Mesothelial cell of epicardium (in vitro differentiated cells): ENCODE measurements around the gene NUB1. TPM values are rescaled to one million over a fixed set of nuclear protein-coding genes. Genes with fewer than 3 reads are reported as not detected.

ENCODE experiments used
- DNase-seq, 2 experiments: peaks; one replicate each; pipeline ENCODE4 v3.0.0; 2021; ENCODE audit warnings: low spot score in 2 of 2; ENCODE audit not compliant: unreplicated experiment in 2 of 2
- H3K27ac Mint-ChIP-seq: 2 replicates; pipeline ENCODE4 v1.8.0; 2021; ENCODE audit warnings: mixed read lengths
- H3K27me3 Mint-ChIP-seq: 2 replicates; pipeline ENCODE4 v1.8.0; 2021; ENCODE audit warnings: low read depth, mixed read lengths
- H3K36me3 Mint-ChIP-seq: 2 replicates; pipeline ENCODE4 v1.8.0; 2021; ENCODE audit warnings: mixed read lengths
- H3K4me1 Mint-ChIP-seq: 2 replicates; pipeline ENCODE4 v1.8.0; 2021; ENCODE audit warnings: mixed read lengths
- H3K4me3 Mint-ChIP-seq: 2 replicates; pipeline ENCODE4 v1.8.0; 2021; ENCODE audit warnings: mild to moderate bottlenecking, moderate library complexity, mixed read lengths
- H3K9me3 Mint-ChIP-seq: 2 replicates; pipeline ENCODE4 v1.8.0; 2021; ENCODE audit warnings: mixed read lengths
- CTCF ChIP-seq: fragments of 200-600 bp; sonication (generic); IDR thresholded peaks from one replicate; pipeline ENCODE4 v1.5.0; 2021; ENCODE audit warnings: antibody characterized with exemption; ENCODE audit not compliant: unreplicated experiment
- total RNA-seq: library from RNA; stranded (reverse); gene quantifications from 3 replicates; pipeline ENCODE4 v1.2.1, GENCODE V29; 2021

The NUB1 gene
- total RNA-seq, 1 donor from 2014 or later, result 52.3 TPM

- Mint-ChIP-seq H3K36me3 (peaks cover 10% of the 10 kb centered on the region), H3K27ac (peak overlapping the region; percentile 99), H3K4me3 (no peak overlapping the region), H3K27me3 (no peaks in the 10 kb centered on the region), H3K4me1 (peaks cover 69% of the 10 kb centered on the region), H3K9me3 (peaks cover 12% of the 10 kb centered on the region)
- no peak for TF ChIP-seq CTCF
- DNase-seq, result no peak
Observed at GRCh38 chr7:151425670-151426440, 84.2 kb downstream of the NUB1 start.

GRCh38 chr7:151426441-151426903 is 84.9 kb downstream of the NUB1 start:
- Mint-ChIP-seq H3K27me3 (no peaks in the 10 kb centered on the region), H3K4me3 (peak overlapping the region; percentile 16), H3K9me3 (peaks cover 11% of the 10 kb centered on the region), H3K4me1 (peaks cover 70% of the 10 kb centered on the region), H3K36me3 (peaks cover 9% of the 10 kb centered on the region), H3K27ac (peak overlapping the region; percentile 99)
- TF ChIP-seq CTCF, result no peak
- peak in 1 of 2 experiments; percentile 76 for DNase-seq

- Mint-ChIP-seq H3K27me3 (no peaks in the 10 kb centered on the region), H3K4me3 (peak overlapping the region; percentile 16), H3K27ac (peak overlapping the region; percentile 99), H3K4me1 (peaks cover 71% of the 10 kb centered on the region), H3K9me3 (peaks cover 5% of the 10 kb centered on the region), H3K36me3 (peaks cover 3% of the 10 kb centered on the region)
- no peak for DNase-seq
- TF ChIP-seq CTCF, result no peak
Observed at GRCh38 chr7:151426904-151427704, 85.5 kb downstream of the NUB1 start.

DNA sequence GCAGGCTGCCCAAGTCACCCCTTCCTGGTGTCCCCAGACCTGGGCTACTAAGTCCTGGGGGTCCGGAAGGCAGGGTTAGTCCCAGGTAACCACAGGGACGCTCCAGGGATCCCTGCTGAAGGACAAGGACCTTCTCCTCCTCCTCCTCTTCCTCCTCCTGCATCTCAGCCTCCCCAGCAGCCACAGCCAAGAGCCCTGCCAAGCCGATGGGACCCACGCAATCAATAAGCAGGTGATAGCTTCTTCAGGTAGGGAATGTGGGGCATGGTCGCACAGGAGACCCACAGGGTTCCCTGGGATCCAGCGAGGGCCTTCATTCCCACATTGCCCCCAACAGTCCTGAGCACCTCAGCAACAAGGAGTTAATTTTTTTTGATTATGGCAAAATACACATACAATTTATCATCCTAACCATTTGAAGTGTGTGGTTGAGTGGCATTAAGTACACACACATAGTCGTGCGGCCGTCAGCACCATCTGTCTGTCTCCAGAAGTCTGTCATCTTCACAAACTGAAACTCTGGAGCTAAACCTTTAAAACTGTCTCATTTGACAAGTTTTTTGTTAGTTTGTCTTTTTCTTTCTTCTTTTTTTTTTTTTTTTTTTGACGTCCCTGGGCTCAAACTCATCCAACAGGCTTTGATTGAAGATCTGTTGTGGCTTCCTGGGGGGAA is 86.2 kb downstream of the NUB1 start:
- peak overlapping the region; percentile 46 for H3K4me3 Mint-ChIP-seq

More for the DNA sequence above, 86.2 kb downstream of the NUB1 start:
- DNase-seq, result no peak
- H3K9me3 Mint-ChIP-seq, result no peaks in the 10 kb centered on the region
- no peak for TF ChIP-seq CTCF
- H3K4me1 Mint-ChIP-seq, result peaks cover 68% of the 10 kb centered on the region
- no peaks in the 10 kb centered on the region for H3K27me3 Mint-ChIP-seq
- no peaks in the 10 kb centered on the region for H3K36me3 Mint-ChIP-seq
- peak overlapping the region; percentile 99 for H3K27ac Mint-ChIP-seq

Other genes starting within 250 kb of the NUB1 start
- 0.20 TPM in 1 of 3 replicates, not detected in the others for gene GBX1, start 174.1 kb upstream of the NUB1 start, total RNA-seq
- not detected in 3 replicates for gene ASB10, start 154.6 kb upstream of the NUB1 start, total RNA-seq
- not detected in 3 replicates for gene H2BK1, start 131.3 kb upstream of the NUB1 start, total RNA-seq
- gene ABCF2, start 114.6 kb upstream of the NUB1 start, total RNA-seq, result 44.9 to 46.2 TPM (median 45.6 TPM) in 3 replicates
- 55.1 to 56.5 TPM (median 56.2 TPM) in 3 replicates for gene CHPF2, start 109.3 kb upstream of the NUB1 start, total RNA-seq
- 114 to 119 TPM (median 116 TPM) in 3 replicates for gene SMARCD3, start 93.1 kb upstream of the NUB1 start, total RNA-seq
- 259 to 274 TPM (median 266 TPM) in 3 replicates for gene WDR86, start 68.2 kb downstream of the NUB1 start, total RNA-seq
- 9.4 to 12.2 TPM (median 10.5 TPM) in 3 replicates for gene CRYGN, start 98.3 kb downstream of the NUB1 start, total RNA-seq
- gene RHEB, start 178.1 kb downstream of the NUB1 start, total RNA-seq, result 88.5 to 90.3 TPM (median 89.4 TPM) in 3 replicates